Lower leg skin (tissue), 4 donors: ENCODE results near the gene STAG3. TPM values are rescaled to one million over a fixed set of nuclear protein-coding genes. Genes with fewer than 3 reads are reported as not detected.
"Not testable (repeated sequence)": the region's sequence is repeated elsewhere in the genome, so short reads cannot be mapped to it uniquely, and the experiment has no call there.

Experiments used
- DNase-seq, 2 donors: peaks; one replicate each; pipeline ENCODE4 v3.0.0-alpha.2; 2019; ENCODE audit warnings: low spot score in 2 of 2
- H3K4me3 ChIP-seq: fragments of 200-600 bp; sonication (generic); 2 replicates; pipeline ENCODE4 v1.5.1; 2017; ENCODE audit warnings: mild to moderate bottlenecking, low read depth; ENCODE audit not compliant: poor library complexity, severe bottlenecking
- CTCF ChIP-seq, 3 donors: fragments of 450-650 bp; IDR thresholded peaks; one replicate each; pipeline ENCODE4 v1.5.1; 2016; ENCODE audit warnings: antibody characterized with exemption in 3 of 3, mild to moderate bottlenecking in 3 of 3, moderate library complexity in 2 of 3
- POLR2A ChIP-seq, 2 donors: fragments of 450-650 bp; IDR thresholded peaks; one replicate each; pipeline ENCODE4 v1.6.1; 2016 to 2017; ENCODE audit warnings: antibody characterized with exemption in 2 of 2, mild to moderate bottlenecking in 1 of 2, moderate library complexity in 1 of 2
- whole genome bisulfite sequencing, 2 donors: methylation state at CpG; one replicate each; pipeline ENCODE4 v1.1.5; 2018; 5-methylcytosine and 5-hydroxymethylcytosine counted together
- intact Hi-C: fragments of 100-400 bp; cut with DNase I; formaldehyde crosslinking; loops from one replicate; pipeline ENCODE4 v1.15.0; 2023; ENCODE audit warnings: low total_unique reads
- total RNA-seq, 4 donors: library from RNA; depleted of rRNA; stranded (reverse); fragments of >200 nt; gene quantifications; one replicate each; pipeline ENCODE4 v1.1.0, GENCODE V29; 2016

Gene STAG3
- total RNA-seq, 4 donors from 2014 or later: 0.34 to 1.8 (median 1.0) TPM

GRCh38 chr7:100212631-100213286, 35.0 kb downstream of the STAG3 start:
- DNase-seq: no peak
- 84 to 89% methylated on average over 5 of the region's 5 CpGs for WGBS, 2 donors
- no peak overlapping the region for H3K4me3 ChIP-seq
- TF ChIP-seq POLR2A (IDR thresholded peaks at IDR 0.05) (no peak), CTCF (IDR thresholded peaks at IDR 0.05) (no peak)
- intact Hi-C loops: no loop called here

GRCh38 chr7:100213672-100214071, 36.0 kb downstream of the STAG3 start:
- no peak for DNase-seq
- intact Hi-C loops: no loop called here
- TF ChIP-seq POLR2A (IDR thresholded peaks at IDR 0.05) (no peak), CTCF (IDR thresholded peaks at IDR 0.05) (no peak)
- 68 to 72% methylated on average over 6 of the region's 6 CpGs for WGBS, 2 donors
- no peak overlapping the region for H3K4me3 ChIP-seq

- H3K4me3 ChIP-seq, DNase-seq, intact Hi-C loops: not testable (repeated sequence)
- 71 to 79% methylated on average over 5 of the region's 5 CpGs for WGBS, 2 donors
Observed at GRCh38 chr7:100214356-100214755, 36.6 kb downstream of the STAG3 start.

- no peak for DNase-seq
- no peak overlapping the region for H3K4me3 ChIP-seq
- intact Hi-C loops: no loop called here
- WGBS, 2 donors: 33 to 39% methylated on average over 6 of the region's 6 CpGs
- TF ChIP-seq CTCF (IDR thresholded peaks at IDR 0.05) (no peak), POLR2A (IDR thresholded peaks at IDR 0.05) (no peak)
Observed at GRCh38 chr7:100215895-100216294, 38.2 kb downstream of the STAG3 start.

GRCh38 chr7:100217934-100218333, 40.2 kb downstream of the STAG3 start:
- 0% methylated on average over 1 of the region's 5 CpGs for WGBS, 2 donors
- H3K4me3 ChIP-seq, intact Hi-C loops: not testable (repeated sequence)
- DNase-seq: peak; percentile 85 to 97

GRCh38 chr7:100219271-100219737, 41.6 kb downstream of the STAG3 start:
- WGBS, 2 donors: 76 to 78% methylated on average over 10 of the region's 10 CpGs
- intact Hi-C loops: no loop called here
- no peak for DNase-seq
- no peak for TF ChIP-seq POLR2A (IDR thresholded peaks at IDR 0.05)
- TF ChIP-seq CTCF (IDR thresholded peaks at IDR 0.05): no peak
- H3K4me3 ChIP-seq: no peak overlapping the region

GRCh38 chr7:100219801-100220585, 42.3 kb downstream of the STAG3 start, which contains the start of gene PVRIG:
Gene PVRIG (plus strand): TSS chr7:100219949. CDS start chr7:100219971, 22 bp downstream.
- H3K4me3 ChIP-seq, DNase-seq, intact Hi-C loops: not testable (repeated sequence)
- 74 to 93% methylated on average over 8 to 22 of the region's 27 CpGs for WGBS, 2 donors
